SK-N-MC (cell line): Measurements from ENCODE around the gene MYO5A.

Experiments used
- DNase-seq: peaks from one replicate; pipeline ENCODE4 v3.0.0-alpha.2; 2011; ENCODE audit warnings: low read depth, low spot score
- H3K27ac ChIP-seq: fragments of 200-600 bp; sonication (generic); 2 replicates; pipeline ENCODE4 v1.5.1; 2016; ENCODE audit warnings: mixed run types
- H3K36me3 ChIP-seq: fragments of 200-600 bp; sonication (generic); 2 replicates; pipeline ENCODE4 v1.6.1; 2017; ENCODE audit warnings: antibody characterized with exemption, low read length, mixed read lengths; ENCODE audit not compliant: insufficient read depth
- H3K4me3 ChIP-seq: fragments of 200-600 bp; sonication (generic); 2 replicates; pipeline ENCODE4 v1.5.1; 2016
- H3K9ac ChIP-seq: fragments of 200-600 bp; sonication (generic); 2 replicates; pipeline ENCODE4 v1.8.0; 2017; ENCODE audit warnings: mixed run types, mixed read lengths; ENCODE audit not compliant: insufficient read length
- H3K9me3 ChIP-seq: fragments of 200-600 bp; sonication (generic); 2 replicates; pipeline ENCODE4 v1.6.1; 2017; ENCODE audit warnings: low read depth, mild to moderate bottlenecking, antibody characterized with exemption, low read length, moderate library complexity, mixed read lengths
- EZH2 ChIP-seq: fragments of 200-600 bp; sonication (generic); IDR thresholded peaks from one replicate; pipeline ENCODE4 v1.6.1; 2017; ENCODE audit warnings: antibody characterized with exemption
- FOXP2 ChIP-seq: optimal IDR thresholded peaks from 2 replicates; pipeline ENCODE3; 2011; ENCODE audit warnings: mild to moderate bottlenecking, moderate library complexity; ENCODE audit not compliant: insufficient read depth; ENCODE audit errors: extremely low read length, control extremely low read depth
- POLR2AphosphoS5 ChIP-seq: IDR thresholded peaks from 2 replicates; pipeline ENCODE4 v1.6.1; 2012; ENCODE audit warnings: mild to moderate bottlenecking, low read depth, low read length, borderline replicate concordance

MYO5A gene

DNA sequence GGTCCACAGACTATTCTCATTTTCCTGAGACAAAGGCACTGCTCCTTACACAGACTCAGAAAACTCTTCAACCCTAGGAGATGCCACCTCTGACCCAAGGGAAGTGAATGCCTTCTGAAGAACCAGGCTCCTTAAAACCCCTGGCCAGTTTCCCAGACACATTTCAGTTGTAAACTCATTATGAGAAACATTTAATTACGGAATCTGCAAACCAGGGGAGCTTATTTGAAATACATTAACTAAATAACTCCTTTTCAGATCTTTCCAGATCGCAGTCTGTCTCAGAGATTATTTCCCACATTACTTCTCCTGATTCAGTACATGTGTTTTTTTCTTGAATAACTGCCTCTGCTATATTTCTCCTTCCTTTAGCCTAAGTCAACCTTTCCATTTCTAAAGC is 17.6 kb downstream of the MYO5A start:
- no peak for TF ChIP-seq POLR2AphosphoS5
- no peak for TF ChIP-seq FOXP2
- TF ChIP-seq EZH2, result no peak

GRCh38 chr15:52509500-52510245 is 19.0 kb downstream of the MYO5A start:
- no peaks in the 10 kb centered on the region for H3K9me3 ChIP-seq
- DNase-seq, result no peak
- H3K36me3 ChIP-seq, result no peaks in the 10 kb centered on the region
- no peak overlapping the region for H3K4me3 ChIP-seq
- TF ChIP-seq POLR2AphosphoS5 (no peak), FOXP2 (no peak), EZH2 (no peak)
- no peak overlapping the region for H3K27ac ChIP-seq
- no peak overlapping the region for H3K9ac ChIP-seq

More for the DNA sequence above, 17.6 kb downstream of the MYO5A start:
- Histone ChIP-seq H3K9me3 (no peaks in the 10 kb centered on the region), H3K27ac (no peak overlapping the region), H3K36me3 (no peaks in the 10 kb centered on the region), H3K4me3 (no peak overlapping the region), H3K9ac (no peak overlapping the region)
- no peak for DNase-seq

GRCh38 chr15:52506549-52506948 is 22.1 kb downstream of the MYO5A start:
- TF ChIP-seq POLR2AphosphoS5 (no peak), FOXP2 (no peak), EZH2 (no peak)
- no peaks in the 10 kb centered on the region for H3K9me3 ChIP-seq

GRCh38 chr15:52505151-52505550 is 23.5 kb downstream of the MYO5A start:
- TF ChIP-seq EZH2 (no peak), FOXP2 (no peak), POLR2AphosphoS5 (no peak)
- no peaks in the 10 kb centered on the region for H3K36me3 ChIP-seq
- no peak for DNase-seq
- no peaks in the 10 kb centered on the region for H3K9me3 ChIP-seq
- H3K9ac ChIP-seq, result no peak overlapping the region
- H3K4me3 ChIP-seq, result no peak overlapping the region
- H3K27ac ChIP-seq, result no peak overlapping the region

More at GRCh38 chr15:52506549-52506948, 22.1 kb downstream of the MYO5A start:
- H3K4me3 ChIP-seq, result no peak overlapping the region
- DNase-seq, result no peak
- H3K27ac ChIP-seq, result no peak overlapping the region
- H3K36me3 ChIP-seq, result no peaks in the 10 kb centered on the region
- no peak overlapping the region for H3K9ac ChIP-seq

DNA sequence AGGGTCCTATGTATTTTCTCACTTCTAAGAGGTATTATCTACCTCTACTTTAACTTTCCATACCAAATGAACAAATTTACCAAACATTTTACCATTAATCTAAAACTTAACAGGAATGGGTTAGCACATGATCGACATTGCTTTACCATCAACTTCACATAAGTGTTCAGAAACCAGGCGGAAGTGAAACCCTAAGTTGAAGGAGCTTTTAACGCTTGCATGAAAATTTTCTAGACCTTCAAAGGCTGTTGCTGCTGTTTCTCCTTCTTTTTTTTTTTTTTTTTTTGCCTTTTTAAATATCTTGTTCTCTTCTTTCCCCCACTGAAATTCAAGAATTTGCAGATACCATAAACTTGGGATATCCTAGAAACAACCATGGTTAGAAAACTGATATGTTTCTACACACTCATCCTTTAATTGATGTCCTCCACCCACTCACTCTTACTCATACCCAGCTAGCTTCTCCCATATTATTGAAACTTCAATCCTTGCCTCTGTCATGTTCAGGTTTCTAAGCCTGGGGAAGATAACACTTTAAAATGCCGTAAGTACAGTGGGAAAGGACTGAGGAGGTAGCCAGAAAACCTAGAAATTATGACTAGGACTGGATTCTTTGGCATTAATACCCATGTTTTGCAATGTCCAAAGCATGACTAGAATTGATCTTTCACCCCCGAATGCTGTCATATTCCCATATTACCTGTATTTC is 24.7 kb downstream of the MYO5A start:
- Histone ChIP-seq H3K9me3 (no peaks in the 10 kb centered on the region), H3K36me3 (no peaks in the 10 kb centered on the region), H3K27ac (no peak overlapping the region), H3K4me3 (no peak overlapping the region), H3K9ac (no peak overlapping the region)
- DNase-seq, result no peak
- no peak for TF ChIP-seq POLR2AphosphoS5
- TF ChIP-seq FOXP2, result no peak
- TF ChIP-seq EZH2, result no peak

DNA sequence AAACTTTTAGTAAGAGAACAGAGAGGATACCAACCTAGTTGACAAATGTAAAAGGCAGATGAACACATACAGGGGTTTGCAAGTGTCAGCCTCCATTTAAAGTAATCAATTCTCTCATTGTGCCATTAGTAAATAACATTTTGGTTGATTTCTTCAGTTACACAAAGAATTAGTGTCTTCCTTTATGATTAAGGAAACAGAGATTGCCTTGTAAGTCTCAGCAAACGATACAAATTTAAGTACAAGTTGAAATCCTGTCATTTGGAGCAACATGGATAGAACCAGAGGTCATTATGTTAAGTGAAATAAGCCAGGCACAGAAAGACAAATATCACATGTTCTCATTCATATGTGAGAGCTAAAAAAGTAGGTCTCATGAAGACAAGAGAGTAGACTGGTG is 26.1 kb downstream of the MYO5A start:
- H3K9me3 ChIP-seq, result no peaks in the 10 kb centered on the region
- H3K27ac ChIP-seq, result no peak overlapping the region
- no peak overlapping the region for H3K9ac ChIP-seq
- no peak overlapping the region for H3K4me3 ChIP-seq
- TF ChIP-seq EZH2 (no peak), POLR2AphosphoS5 (no peak), FOXP2 (no peak)
- no peaks in the 10 kb centered on the region for H3K36me3 ChIP-seq
- DNase-seq, result no peak

DNA sequence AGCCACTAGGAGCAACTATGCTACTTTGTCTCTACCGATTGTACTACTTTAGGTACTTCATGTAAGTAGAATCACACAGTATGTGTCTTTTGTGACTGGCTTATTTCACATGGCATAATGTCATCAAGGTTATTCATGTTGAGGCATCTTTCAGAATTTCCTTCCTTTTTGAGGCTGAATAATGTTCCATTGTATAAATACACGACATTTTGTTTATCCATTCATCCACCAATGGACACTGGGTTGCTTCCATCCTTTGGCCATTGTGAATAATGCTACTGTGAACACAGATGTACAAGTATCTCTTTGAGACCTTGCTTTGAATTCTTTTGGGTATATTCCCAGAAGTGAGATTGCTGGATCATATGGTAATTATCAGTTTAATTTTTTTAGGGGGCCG is 29.2 kb downstream of the MYO5A start:
- H3K9me3 ChIP-seq, result no peaks in the 10 kb centered on the region
- no peak for DNase-seq
- no peaks in the 10 kb centered on the region for H3K36me3 ChIP-seq
- no peak overlapping the region for H3K4me3 ChIP-seq
- TF ChIP-seq FOXP2 (no peak), POLR2AphosphoS5 (no peak), EZH2 (no peak)
- H3K9ac ChIP-seq, result no peak overlapping the region
- H3K27ac ChIP-seq, result no peak overlapping the region

DNA sequence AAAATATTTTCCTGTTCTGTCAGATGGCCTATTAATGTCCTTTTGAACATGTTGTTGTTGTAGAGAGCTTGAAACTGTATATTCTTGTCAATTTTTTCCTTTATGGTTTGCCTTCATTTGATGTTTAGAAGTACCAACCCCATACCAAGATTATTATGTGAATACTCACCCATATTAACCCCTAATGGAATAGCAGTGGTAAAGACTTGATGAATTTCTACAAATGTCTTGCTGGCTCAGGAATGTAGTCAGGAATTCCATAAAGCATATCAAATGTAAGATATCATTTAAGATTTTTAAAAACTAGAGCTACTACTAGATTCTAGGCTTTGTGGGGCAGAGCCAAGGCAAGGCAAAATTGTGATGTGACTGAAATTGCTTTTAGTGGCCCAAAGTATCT is 30.0 kb downstream of the MYO5A start:
- Histone ChIP-seq H3K27ac (no peak overlapping the region), H3K9ac (no peak overlapping the region)

More for the DNA sequence above, 30.0 kb downstream of the MYO5A start:
- Histone ChIP-seq H3K4me3 (no peak overlapping the region), H3K36me3 (no peaks in the 10 kb centered on the region), H3K9me3 (no peaks in the 10 kb centered on the region)
- TF ChIP-seq EZH2, result no peak
- TF ChIP-seq POLR2AphosphoS5, result no peak
- TF ChIP-seq FOXP2, result no peak
- no peak for DNase-seq
